Central memory CD8-positive, alpha-beta T cell (primary cell): ENCODE data around the gene PPARGC1A.

Source experiments
- ATAC-seq: fragments of 150-1000 bp; cut with Tn5 transposase; replicated peaks from 2 replicates; pipeline ENCODE4 v1.10.0; 2022; ENCODE audit warnings: mild to moderate bottlenecking, moderate FRiP score, moderate number of reproducible peaks; ENCODE audit not compliant: poor library complexity, severe bottlenecking; ENCODE audit errors: extremely low read depth
- DNase-seq, 2 donors: peaks; one replicate each; pipeline ENCODE4 v3.0.0; 2021; ENCODE audit warnings: low spot score in 2 of 2
- H3K27ac Mint-ChIP-seq: one replicate; pipeline ENCODE4 v1.8.0; 2022; ENCODE audit warnings: low read depth, mild to moderate bottlenecking, moderate library complexity, mixed read lengths
- H3K27me3 Mint-ChIP-seq: one replicate; pipeline ENCODE4 v1.8.0; 2022; ENCODE audit warnings: mixed read lengths
- H3K36me3 Mint-ChIP-seq: one replicate; pipeline ENCODE4 v1.8.0; 2022; ENCODE audit warnings: mild to moderate bottlenecking, moderate library complexity, mixed read lengths; ENCODE audit not compliant: insufficient read depth
- H3K4me1 Mint-ChIP-seq: one replicate; pipeline ENCODE4 v1.8.0; 2022; ENCODE audit warnings: mixed read lengths
- H3K4me3 Mint-ChIP-seq: one replicate; pipeline ENCODE4 v1.8.0; 2022; ENCODE audit warnings: mild to moderate bottlenecking, moderate library complexity, mixed read lengths
- H3K9me3 Mint-ChIP-seq: one replicate; pipeline ENCODE4 v1.8.0; 2022; ENCODE audit warnings: mixed read lengths

PPARGC1A gene

DNA sequence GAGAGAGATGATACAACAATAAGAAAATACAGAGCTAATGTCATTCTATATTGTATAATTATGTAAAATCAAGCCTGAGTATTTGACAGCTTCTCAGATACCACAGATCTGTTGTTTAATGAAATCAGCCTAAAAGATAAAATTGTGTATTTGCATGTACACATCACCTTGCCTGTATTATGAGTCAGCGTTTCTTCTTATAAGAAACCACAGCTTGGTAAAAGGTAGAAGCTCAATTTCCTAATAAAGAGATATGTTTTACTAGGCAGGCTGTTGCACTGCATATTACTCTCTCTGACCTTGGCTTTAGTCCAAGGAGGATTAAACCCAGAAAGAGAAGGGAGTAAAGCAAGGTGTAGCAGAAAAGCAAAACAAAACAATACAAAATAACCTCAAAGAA lies 121.3 kb downstream of the PPARGC1A start:
- H3K9me3 Mint-ChIP-seq = peaks cover 13% of the 10 kb centered on the region
- H3K36me3 Mint-ChIP-seq = peaks cover 2% of the 10 kb centered on the region
- H3K4me3 Mint-ChIP-seq = no peak overlapping the region
- H3K27me3 Mint-ChIP-seq = no peaks in the 10 kb centered on the region
- ATAC-seq (no peak), DNase-seq (no peak)
- H3K27ac Mint-ChIP-seq = no peak overlapping the region
- H3K4me1 Mint-ChIP-seq = no peaks in the 10 kb centered on the region

DNA sequence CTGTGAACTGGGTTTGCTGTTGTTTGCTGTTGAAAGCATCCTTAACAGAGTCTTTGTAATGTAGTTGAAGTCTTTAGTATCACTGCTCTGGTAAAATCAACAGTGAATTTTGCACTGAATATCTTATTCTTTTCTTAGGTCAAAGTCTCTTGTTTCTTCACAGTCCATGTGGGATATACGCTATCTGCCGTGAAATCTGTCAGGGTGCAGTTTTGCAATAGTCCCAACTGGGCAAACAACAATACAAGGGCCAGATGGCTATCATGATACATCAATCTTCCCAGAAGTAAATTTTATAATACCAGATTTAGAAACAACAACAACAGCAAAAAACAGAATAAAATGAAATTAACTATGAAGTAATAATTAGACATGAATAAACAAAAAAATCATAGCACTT lies 123.5 kb downstream of the PPARGC1A start:
- peaks cover under 1% of the 10 kb centered on the region for H3K36me3 Mint-ChIP-seq
- no peak for ATAC-seq
- no peaks in the 10 kb centered on the region for H3K4me1 Mint-ChIP-seq

DNA sequence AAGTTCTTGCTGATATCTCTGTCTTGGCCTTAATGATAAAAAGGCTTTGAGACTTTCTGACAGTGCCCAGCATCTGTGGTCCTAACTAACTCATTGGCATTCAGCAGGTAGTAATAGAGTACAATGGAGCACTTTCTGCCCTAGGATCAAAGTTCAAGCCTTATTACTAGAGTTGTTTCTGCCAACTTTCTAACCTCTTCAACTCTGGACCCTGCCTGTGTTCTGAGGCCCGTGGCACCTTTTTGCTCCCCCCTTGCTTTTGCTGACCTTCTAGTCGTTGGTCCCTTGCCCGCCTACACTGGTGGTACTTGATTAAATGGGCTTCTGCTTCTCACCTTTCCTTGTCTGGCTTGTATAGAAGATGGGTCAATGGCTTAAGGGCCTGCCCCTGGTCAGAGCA lies 126.3 kb downstream of the PPARGC1A start:
- H3K27ac Mint-ChIP-seq = no peak overlapping the region

More for the DNA sequence above, 123.5 kb downstream of the PPARGC1A start:
- H3K4me3 Mint-ChIP-seq = no peak overlapping the region
- DNase-seq = no peak
- H3K27ac Mint-ChIP-seq = no peak overlapping the region
- H3K9me3 Mint-ChIP-seq = peaks cover 17% of the 10 kb centered on the region
- no peaks in the 10 kb centered on the region for H3K27me3 Mint-ChIP-seq

DNA sequence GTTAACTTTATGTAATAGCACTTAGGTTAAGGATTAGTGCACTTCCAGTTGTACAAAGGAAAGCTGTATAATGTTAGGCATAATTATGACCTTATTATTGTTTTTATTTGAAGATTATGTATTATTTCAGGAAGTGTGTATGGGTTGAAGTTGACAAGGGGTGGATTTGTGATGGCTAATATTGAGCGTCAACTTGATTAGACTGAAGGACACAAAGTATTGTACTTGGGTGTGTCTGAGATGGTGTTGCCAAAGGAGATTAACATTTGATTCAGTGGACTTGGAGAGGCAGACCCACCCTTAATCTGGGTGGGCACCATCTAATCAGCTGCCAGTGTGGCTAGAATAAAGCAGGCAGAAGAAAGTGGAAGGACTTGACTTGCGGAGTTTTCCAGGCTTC lies 127.3 kb downstream of the PPARGC1A start:
- Mint-ChIP-seq H3K4me1 (no peaks in the 10 kb centered on the region), H3K9me3 (peaks cover 26% of the 10 kb centered on the region)
- DNase-seq = no peak

More for the DNA sequence above, 126.3 kb downstream of the PPARGC1A start:
- H3K4me1 Mint-ChIP-seq = no peaks in the 10 kb centered on the region
- ATAC-seq (no peak), DNase-seq (no peak)
- peaks cover 28% of the 10 kb centered on the region for H3K9me3 Mint-ChIP-seq
- no peak overlapping the region for H3K4me3 Mint-ChIP-seq
- no peaks in the 10 kb centered on the region for H3K36me3 Mint-ChIP-seq
- H3K27me3 Mint-ChIP-seq = no peaks in the 10 kb centered on the region

DNA sequence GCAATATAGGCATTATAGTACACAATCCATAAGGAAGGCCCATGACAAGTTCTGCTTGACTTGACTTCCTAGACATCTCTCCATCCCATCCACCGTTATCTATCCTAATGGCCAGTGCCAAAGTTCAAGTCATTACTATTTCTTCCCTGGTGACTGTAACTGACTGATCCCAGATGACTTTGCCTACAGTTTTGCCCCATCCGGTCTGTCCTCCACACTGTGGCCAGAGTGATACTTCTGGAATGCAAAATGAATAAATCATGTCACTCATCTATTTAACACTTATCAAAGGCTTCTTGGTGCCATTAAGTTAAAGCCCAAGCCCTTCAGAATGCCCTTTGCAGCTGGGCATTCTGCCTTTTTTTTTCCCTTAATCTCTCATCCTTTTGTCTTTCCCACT lies 130.8 kb downstream of the PPARGC1A start:
- Mint-ChIP-seq H3K27me3 (no peaks in the 10 kb centered on the region), H3K9me3 (peaks cover 36% of the 10 kb centered on the region), H3K4me1 (no peaks in the 10 kb centered on the region), H3K4me3 (no peak overlapping the region), H3K36me3 (no peaks in the 10 kb centered on the region), H3K27ac (no peak overlapping the region)
- ATAC-seq (no peak), DNase-seq (no peak)

More for the DNA sequence above, 127.3 kb downstream of the PPARGC1A start:
- no peak overlapping the region for H3K4me3 Mint-ChIP-seq
- H3K36me3 Mint-ChIP-seq = no peaks in the 10 kb centered on the region
- H3K27ac Mint-ChIP-seq = no peak overlapping the region
- no peak for ATAC-seq
- H3K27me3 Mint-ChIP-seq = no peaks in the 10 kb centered on the region

DNA sequence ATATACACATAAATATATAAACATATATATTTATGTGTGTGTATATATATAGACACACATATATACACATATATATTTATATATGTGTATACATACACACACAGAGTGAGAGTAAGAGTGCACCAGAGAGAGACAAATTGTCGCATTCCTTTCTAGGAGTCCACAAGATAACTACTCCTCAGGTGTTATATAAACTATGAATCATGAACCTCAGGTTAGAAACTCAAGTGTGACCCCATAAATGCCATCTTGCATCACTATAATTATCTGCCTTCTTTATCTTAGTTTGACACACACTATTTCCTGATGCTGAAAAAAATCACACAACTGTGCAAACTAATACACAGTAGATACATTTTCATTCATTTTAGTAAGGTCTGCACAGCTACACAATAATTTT lies 135.2 kb downstream of the PPARGC1A start:
- H3K27ac Mint-ChIP-seq = no peak overlapping the region
- ATAC-seq = no peak

DNA sequence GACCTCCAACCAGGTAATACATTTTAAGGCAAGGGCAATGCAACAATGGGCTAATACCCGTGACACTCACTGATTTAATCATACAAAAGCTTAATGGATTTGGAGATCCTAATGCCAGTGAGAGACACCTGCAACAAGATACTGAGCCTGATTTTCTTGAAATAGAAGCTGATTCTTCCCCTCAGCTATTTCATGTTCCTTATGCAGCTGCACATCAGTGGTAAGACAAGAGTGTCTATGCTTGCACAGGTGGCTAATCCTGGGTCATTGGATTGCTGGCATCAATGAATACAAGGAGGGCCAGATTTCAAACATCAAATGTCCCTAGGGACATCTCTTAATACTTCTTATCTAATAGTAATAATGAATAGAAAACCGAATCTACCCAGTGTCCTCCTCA lies 139.7 kb downstream of the PPARGC1A start:
- no peak overlapping the region for H3K27ac Mint-ChIP-seq
- H3K36me3 Mint-ChIP-seq = no peaks in the 10 kb centered on the region
- H3K27me3 Mint-ChIP-seq = no peaks in the 10 kb centered on the region
- H3K9me3 Mint-ChIP-seq = peaks cover 2% of the 10 kb centered on the region
- ATAC-seq = no peak
- H3K4me3 Mint-ChIP-seq = no peak overlapping the region
- no peaks in the 10 kb centered on the region for H3K4me1 Mint-ChIP-seq
- no peak for DNase-seq

More for the DNA sequence above, 135.2 kb downstream of the PPARGC1A start:
- no peaks in the 10 kb centered on the region for H3K36me3 Mint-ChIP-seq
- H3K4me3 Mint-ChIP-seq = no peak overlapping the region
- DNase-seq = no peak
- H3K4me1 Mint-ChIP-seq = no peaks in the 10 kb centered on the region
- H3K9me3 Mint-ChIP-seq = peaks cover 25% of the 10 kb centered on the region
- H3K27me3 Mint-ChIP-seq = no peaks in the 10 kb centered on the region

DNA sequence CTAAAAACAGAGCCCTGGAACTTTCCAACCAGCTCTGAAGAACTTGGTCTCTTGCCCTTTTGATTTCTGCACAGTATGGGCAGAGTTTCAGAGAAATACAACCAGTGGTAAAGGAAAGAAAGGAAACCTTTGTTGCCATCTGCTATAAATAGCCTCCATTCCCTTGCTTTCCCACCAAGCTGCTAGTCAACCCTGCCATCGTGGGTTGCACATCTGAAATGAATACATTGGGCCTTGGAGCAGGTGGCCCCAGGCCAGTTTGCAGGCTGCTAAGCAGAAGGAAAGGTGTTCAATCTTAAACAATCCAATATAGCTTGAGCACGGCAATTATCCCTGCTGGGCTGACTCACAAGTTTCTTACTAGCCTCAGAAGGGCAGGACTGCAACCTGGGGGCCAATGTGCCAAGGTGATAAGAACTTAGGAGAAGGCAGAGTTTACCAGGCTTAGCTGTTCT lies 142.5 kb downstream of the PPARGC1A start:
- Mint-ChIP-seq H3K9me3 (peaks cover 6% of the 10 kb centered on the region), H3K4me3 (no peak overlapping the region)
- ATAC-seq = no peak

DNA sequence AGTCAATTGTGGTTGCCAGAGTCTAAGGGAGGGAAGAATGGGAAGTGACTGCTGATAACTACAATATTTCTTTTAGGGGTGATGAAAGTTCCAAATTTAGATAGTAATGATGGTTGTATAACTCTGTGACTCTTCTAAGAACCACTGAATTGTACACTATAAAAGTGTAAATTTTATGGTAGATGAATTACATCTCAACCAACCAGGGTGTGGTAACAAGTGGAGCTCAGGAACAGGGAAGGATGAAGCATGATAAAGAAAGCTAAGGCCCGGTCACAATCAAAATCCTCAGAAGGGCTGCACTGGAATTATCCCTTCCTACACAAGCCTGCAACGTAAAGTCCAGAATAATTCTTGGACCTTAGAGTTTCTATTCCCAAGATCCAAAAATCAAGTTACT lies 143.2 kb downstream of the PPARGC1A start:
- Mint-ChIP-seq H3K27ac (no peak overlapping the region), H3K36me3 (no peaks in the 10 kb centered on the region), H3K4me3 (no peak overlapping the region), H3K27me3 (no peaks in the 10 kb centered on the region), H3K9me3 (peaks cover 6% of the 10 kb centered on the region), H3K4me1 (no peaks in the 10 kb centered on the region)
- ATAC-seq (no peak), DNase-seq (no peak)

More for the DNA sequence above, 142.5 kb downstream of the PPARGC1A start:
- Mint-ChIP-seq H3K4me1 (no peaks in the 10 kb centered on the region), H3K36me3 (no peaks in the 10 kb centered on the region), H3K27ac (no peak overlapping the region), H3K27me3 (no peaks in the 10 kb centered on the region)
- DNase-seq = no peak

DNA sequence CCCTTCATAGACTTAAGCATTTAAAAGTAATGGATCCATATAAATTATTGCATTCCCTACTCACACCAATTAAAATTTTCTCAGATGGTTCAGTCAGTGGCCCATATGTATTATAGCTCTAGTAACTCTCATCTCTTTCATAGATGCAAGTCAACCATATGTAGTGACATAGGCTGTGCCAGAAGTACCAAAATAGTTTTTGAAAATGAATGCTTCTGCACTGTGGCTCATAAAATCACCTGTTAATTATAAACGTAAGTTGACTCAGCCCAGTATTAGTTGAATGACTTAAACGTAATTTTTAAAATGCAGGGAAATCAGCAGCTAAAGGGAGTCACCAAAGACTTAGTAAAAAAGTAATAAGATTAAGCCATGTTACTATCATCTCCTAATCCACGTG lies 143.8 kb downstream of the PPARGC1A start:
- no peaks in the 10 kb centered on the region for H3K27me3 Mint-ChIP-seq

DNA sequence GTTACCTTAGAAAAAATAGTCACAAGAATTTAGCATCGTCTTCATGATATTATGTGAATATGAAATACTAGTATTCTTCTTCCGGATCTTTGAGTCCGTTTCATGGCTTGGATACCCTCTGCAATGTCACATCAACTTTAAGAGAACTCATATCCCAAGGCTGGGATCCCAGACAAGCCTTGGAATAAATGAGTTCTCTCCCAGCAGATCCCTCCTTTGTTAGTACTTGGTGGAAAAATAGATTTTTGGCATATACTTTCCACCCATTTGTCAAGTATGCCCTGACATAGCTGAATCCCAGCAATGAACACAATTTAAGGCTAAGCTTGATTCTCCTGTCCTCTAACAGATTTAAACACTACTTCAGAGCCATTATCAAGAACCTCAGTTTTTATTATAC lies 144.5 kb downstream of the PPARGC1A start:
- Mint-ChIP-seq H3K9me3 (peaks cover 12% of the 10 kb centered on the region), H3K4me1 (no peaks in the 10 kb centered on the region), H3K36me3 (no peaks in the 10 kb centered on the region), H3K27me3 (no peaks in the 10 kb centered on the region), H3K27ac (no peak overlapping the region), H3K4me3 (no peak overlapping the region)
- no peak for DNase-seq
- ATAC-seq = no peak

More for the DNA sequence above, 143.8 kb downstream of the PPARGC1A start:
- H3K9me3 Mint-ChIP-seq = peaks cover 6% of the 10 kb centered on the region
- no peak for DNase-seq
- H3K27ac Mint-ChIP-seq = no peak overlapping the region
- no peak for ATAC-seq
- H3K4me3 Mint-ChIP-seq = no peak overlapping the region
- H3K36me3 Mint-ChIP-seq = no peaks in the 10 kb centered on the region
- H3K4me1 Mint-ChIP-seq = no peaks in the 10 kb centered on the region
